GM18873 (cell line): ENCODE data around the gene ANKRD53.
"Not testable (repeated sequence)": the region's sequence is repeated elsewhere in the genome, so short reads cannot be mapped to it uniquely, and the experiment has no call there.

Experiments used
- ATAC-seq: cut with Tn5 transposase; IDR thresholded peaks from one replicate; pipeline ENCODE4 v1.9.1; 2021; ENCODE audit warnings: mild to moderate bottlenecking, moderate library complexity, moderate number of reproducible peaks; ENCODE audit not compliant: unreplicated experiment, low FRiP score

The ANKRD53 gene

DNA sequence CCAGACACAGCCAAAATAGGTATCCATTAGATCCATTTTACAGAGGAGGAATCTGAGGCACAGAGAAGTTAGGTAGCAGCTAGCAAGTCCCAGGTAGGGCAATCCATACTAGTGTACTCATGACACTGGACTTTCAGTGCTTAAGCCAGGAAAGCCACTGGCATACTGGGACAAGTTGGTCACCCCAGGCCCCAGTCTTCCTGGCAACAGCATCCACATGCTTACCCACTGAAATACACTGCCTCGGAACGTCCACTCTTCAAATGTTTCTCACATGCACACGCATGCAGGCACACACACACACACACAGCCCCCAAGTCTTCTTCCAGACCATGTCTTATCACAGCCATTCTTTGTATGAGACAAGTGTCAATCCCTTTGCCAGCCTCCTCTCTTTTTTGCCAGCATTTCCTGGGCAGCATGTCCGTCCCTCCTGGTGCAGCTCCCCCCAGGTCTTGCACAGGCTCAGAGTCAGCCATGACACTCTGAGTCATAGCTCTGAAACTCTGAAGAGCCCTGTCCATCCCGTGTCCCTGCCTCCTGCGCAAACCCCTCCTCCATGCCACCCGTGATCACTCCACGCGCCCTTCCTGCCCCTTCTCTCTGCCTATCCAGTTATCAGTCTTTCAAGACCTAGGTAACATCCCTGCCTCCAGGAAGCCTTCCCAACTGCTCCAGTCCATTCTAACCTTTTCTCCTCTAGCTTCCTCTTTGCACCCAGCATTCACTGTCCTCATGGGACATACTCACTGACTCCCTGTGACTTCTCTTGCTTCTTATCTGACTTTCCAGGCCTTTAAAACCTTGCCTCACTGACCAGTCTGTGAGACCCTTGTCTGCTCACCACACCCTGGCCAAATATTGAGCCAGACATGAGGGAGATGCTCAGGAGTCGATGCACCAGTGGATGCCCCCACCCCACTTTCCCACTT is 27.1 kb downstream of the ANKRD53 start:
- no peak for ATAC-seq

DNA sequence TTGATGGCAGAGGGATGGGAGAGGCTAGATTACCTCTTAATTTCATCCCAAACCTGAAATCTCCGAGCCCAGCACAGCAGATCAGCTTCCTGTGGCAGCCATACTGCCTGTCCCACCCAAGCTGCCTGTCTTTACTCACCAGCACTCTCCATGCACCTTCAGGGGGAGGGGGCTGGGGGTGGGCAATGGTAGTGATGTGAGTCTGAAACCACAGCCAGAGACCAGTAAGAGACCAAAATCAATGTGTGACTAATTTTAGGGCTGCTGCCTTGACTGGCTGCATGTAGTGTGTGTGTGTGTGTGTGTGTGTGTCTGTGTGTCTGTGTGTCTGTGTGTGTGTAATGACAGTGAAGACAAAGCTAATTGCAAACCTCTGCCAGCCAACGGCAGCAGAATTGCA is 27.9 kb downstream of the ANKRD53 start:
- ATAC-seq, result no peak

DNA sequence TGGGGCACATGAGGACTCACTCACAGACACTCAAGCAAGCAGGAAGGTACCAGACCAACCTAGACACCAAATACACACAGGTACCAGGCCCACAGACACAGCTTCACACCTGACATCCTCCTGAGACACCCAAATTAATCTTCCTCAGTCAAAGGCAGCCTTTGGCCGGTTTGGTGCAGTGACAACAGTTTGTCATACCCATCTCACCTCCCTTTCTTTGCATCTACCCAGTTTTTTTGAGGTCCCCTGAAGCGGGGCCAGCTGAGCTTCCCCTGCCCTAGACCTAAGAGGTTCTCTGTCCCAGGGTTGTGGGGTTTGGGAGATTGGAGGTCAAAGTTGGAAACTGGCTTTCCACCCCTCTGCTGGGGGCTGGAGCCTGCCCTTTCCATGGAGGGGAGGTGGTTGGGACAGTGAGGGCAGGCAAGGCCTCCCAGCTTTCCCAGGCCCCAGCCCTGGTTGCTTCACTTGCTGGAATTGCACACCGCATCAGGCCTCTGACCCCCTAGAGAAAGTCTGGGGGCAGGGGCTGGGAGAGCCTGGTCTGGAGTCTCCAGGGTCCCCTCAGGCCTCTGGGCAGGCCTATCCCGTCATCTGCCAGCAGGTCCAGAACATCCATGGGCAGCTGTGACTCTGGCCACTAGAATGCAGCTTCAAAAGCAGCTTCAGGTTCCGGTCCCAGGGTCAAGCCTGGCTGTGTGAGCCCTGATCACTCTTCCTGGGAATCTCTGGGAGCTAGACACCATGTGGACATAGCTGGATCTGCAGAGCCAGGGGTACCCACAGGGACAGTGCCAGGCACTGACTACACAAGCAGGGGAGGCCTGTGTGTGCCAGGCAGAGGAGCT is 28.7 kb downstream of the ANKRD53 start:
- no peak for ATAC-seq

DNA sequence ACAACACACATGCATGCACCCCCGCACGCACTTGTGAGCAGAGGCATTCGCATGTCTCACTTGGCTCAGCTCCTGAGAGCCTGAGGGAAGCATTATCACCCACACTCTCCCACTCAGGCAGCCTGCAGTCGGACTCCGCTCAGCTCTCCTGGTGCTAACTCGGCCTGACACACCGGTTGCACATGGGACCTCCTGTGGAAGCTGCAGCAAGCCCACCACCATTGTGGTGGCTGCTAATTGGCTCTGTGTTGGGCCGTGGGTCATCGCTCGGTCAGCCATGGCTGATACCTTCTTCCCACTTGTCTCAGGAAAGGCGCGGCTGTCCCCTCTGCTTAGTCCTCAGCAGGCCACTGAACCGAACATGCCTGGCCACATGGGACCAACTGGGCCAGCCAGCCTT is 29.9 kb downstream of the ANKRD53 start:
- no peak for ATAC-seq

DNA sequence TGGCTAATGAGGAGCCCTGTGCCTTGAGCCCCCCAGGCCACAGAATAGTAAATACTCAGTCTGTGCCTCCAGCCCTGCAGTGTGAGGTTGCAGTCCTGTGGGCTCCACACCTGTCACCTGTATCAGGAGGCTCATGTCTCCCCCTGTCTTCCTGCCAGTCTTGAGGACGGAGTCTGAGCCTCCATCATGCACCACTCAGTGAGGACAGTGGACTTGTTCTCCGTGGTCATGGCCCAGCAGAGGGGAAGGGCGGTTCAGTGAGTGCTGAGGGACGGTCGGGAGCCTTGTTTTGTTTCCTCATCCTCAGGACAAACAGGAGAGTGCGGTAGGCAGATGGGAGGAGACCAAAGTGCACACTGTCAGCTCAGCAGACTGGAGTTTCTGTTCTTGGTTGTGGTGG is 33.4 kb downstream of the ANKRD53 start:
- ATAC-seq, result not testable (repeated sequence)

DNA sequence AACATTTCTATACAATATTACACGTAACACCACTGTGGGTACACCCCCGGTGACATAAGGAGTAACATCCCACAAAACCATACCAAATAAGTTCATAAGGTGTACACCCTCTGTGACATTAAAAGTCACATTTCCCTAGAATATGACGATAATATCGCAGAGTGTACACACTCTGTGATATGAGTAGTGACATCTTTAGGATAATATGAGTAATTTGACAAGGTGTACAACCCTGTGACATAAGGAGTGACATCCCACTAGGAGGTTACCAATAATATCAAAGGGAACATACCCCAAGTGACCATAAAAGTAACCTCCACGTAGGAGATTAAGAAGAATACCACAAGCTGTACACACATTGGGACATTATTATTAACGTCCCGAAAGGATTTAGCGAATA is 40.2 kb downstream of the ANKRD53 start:
- no peak for ATAC-seq

DNA sequence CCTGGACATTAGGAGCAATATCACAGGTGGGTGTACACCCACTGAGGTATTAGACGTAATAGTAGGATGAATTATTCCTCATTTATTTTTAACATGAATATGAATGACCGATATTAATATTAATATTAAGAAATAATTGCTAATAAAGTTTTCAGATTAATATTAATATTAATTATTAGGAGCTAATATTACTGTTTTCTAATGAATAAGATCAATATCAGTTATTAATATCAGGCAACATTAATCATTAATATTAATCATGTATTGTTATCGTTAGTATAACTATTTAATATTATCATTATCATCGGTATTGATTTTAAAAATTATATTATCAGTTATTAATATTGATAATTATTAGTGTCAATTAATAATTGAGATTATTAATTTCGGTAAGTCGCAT is 41.6 kb downstream of the ANKRD53 start:
- not testable (repeated sequence) for ATAC-seq

DNA sequence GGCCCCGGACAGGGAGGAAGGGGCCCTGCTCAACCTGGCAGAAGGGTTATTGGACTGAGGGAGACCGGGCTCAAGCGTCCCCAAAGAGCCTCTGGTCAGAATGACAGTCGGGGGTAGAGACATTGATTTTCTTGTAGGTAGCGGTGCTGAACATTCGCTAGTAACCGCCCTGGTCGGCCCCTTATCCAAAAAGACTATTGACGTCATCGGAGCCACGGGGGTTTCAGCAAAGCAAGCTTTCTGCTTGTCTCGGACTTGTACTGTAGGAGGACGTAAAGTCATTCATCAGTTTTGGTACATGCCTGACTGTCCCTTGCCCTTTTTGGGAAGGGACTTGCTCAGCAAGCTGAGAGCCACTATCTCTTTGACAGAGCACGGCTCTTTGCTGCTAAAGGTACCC is 43.0 kb downstream of the ANKRD53 start:
- not testable (repeated sequence) for ATAC-seq

DNA sequence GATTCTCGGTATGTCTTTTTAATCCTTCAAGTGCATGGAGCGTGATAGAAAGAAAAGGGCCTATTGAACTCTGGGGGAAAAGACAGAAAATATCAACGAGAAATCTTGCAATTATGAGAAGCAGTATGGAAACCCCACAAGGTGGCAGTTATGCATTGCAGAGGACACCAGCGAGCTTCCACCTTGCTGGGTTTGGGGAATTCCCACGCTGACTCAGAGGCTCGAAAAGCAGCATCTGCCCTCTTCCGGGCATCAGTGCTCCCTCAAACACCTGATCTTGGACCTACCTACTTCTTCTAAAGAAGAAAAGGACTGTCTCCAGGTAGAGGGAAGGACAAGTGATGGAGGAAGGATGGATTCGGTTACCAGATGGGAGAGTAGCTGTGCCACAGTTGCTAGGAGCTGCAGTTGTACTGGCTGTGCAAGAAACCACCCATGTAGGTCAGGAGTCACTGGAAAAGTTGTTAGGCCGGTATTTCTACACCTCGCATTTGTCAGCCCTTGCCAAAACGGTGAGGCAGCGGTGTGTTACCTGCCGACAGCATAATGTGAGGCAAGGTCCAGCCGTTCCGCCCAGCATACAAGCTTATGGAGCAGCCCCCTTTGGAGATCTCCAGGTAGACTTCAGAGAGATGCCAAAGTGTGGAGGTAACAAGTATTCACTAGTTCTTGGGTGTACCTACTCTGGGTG is 45.3 kb downstream of the ANKRD53 start:
- ATAC-seq, result not testable (repeated sequence)
